Kidney (tissue), 14 donors: ENCODE data around the gene SCN3A. TPM values are rescaled to one million over a fixed set of nuclear protein-coding genes. Genes with fewer than 3 reads are reported as not detected.
A peak's percentile ranks its signal among the peaks of the same experiment; 100 is the strongest.

Experiments
- DNase-seq, 5 donors: peaks; one replicate each; pipeline ENCODE4 v3.0.0-alpha.2; 2013 to 2020
- FAIRE-seq: peaks from 2 replicates; lab custom pipeline; 2012; peaks lifted over from hg19 to GRCh38; lab: Jason Lieb, UNC
- H3K27ac ChIP-seq, 2 donors: one replicate each; pipeline ENCODE4 v1.7.0; 2013; ENCODE audit warnings: low read depth in 2 of 2, low read length in 2 of 2, inconsistent platforms in 1 of 2
- H3K27me3 ChIP-seq: one replicate; pipeline ENCODE4 v1.7.1; 2013; ENCODE audit warnings: low read length, inconsistent platforms; ENCODE audit not compliant: control insufficient read depth, insufficient read depth
- H3K36me3 ChIP-seq, 3 donors: one replicate each; pipeline versions ENCODE4 v1.7.0 to v1.7.1; 2013; ENCODE audit warnings: low read length in 3 of 3, control low read depth in 1 of 3, inconsistent platforms in 1 of 3; ENCODE audit not compliant: insufficient read depth in 3 of 3, control insufficient read depth in 2 of 3
- H3K4me1 ChIP-seq, 3 donors: one replicate each; pipeline versions ENCODE4 v1.7.0 to v1.7.1; 2013; ENCODE audit warnings: low read length in 3 of 3, inconsistent platforms in 1 of 3, low read depth in 1 of 3; ENCODE audit not compliant: control insufficient read depth in 2 of 3, insufficient read depth in 2 of 3
- H3K4me3 ChIP-seq, 3 donors: one replicate each; pipeline versions ENCODE4 v1.7.0 to v1.8.1; 2013; ENCODE audit warnings: low read length in 3 of 3, control low read depth in 1 of 3, inconsistent platforms in 1 of 3
- H3K9ac ChIP-seq, 3 donors: one replicate each; pipeline versions ENCODE4 v1.7.0 to v1.7.1; 2013; ENCODE audit warnings: low read length in 3 of 3, control low read depth in 1 of 3, inconsistent platforms in 1 of 3
- H3K9me3 ChIP-seq, 3 donors: one replicate each; pipeline versions ENCODE4 v1.7.0 to v1.7.1; 2013; ENCODE audit warnings: low read length in 3 of 3, control low read depth in 1 of 3, inconsistent platforms in 1 of 3; ENCODE audit not compliant: control insufficient read depth in 2 of 3, insufficient read depth in 1 of 3
- intact Hi-C: fragments of 100-400 bp; cut with DNase I; formaldehyde crosslinking; loops from one replicate; pipeline ENCODE4 v1.11.1; 2022
- polyA plus RNA-seq: library from polyadenylated mRNA; stranded (reverse); fragments of 350-450 nt; fragmentation: Illumina TruSeq; extraction: RNeasy Lipid Tissue Mini Kit (QIAGEN cat#74804); gene quantifications from one replicate; pipeline ENCODE4 v1.2.3, GENCODE V29; 2014; ENCODE audit warnings: low read depth, low replicate concordance; ENCODE audit not compliant: insufficient read depth
- total RNA-seq: library from RNA; stranded (reverse); fragmentation: NEBNext Ultra II Directional; extraction: Animal tissue kit (Norgen Biotek cat#: 25700); gene quantifications from one replicate; pipeline ENCODE4 v1.2.1, GENCODE V29; 2021
- TF ChIP-seq, protein P1 (sequence below): IDR thresholded peaks from 3 replicates; pipeline ENCODE4 v1.5.1; 2012; ENCODE audit warnings: mild to moderate bottlenecking, moderate library complexity, borderline replicate concordance; ENCODE audit not compliant: insufficient read depth; ENCODE audit errors: extremely low read depth
- donor health status: control.
- donor health status: control.
- donor health status: control.
- donor health status: control.
- donor health status: control.
- donor health status: DM: yes; HTN: yes; CAD: no.
- donor health status: Normal renal cell carcinoma (clear cell type).

The SCN3A gene
- total and polyA plus RNA-seq, 2 donors from 2014 or later, result 0.11 to 6.3 TPM

DNA sequence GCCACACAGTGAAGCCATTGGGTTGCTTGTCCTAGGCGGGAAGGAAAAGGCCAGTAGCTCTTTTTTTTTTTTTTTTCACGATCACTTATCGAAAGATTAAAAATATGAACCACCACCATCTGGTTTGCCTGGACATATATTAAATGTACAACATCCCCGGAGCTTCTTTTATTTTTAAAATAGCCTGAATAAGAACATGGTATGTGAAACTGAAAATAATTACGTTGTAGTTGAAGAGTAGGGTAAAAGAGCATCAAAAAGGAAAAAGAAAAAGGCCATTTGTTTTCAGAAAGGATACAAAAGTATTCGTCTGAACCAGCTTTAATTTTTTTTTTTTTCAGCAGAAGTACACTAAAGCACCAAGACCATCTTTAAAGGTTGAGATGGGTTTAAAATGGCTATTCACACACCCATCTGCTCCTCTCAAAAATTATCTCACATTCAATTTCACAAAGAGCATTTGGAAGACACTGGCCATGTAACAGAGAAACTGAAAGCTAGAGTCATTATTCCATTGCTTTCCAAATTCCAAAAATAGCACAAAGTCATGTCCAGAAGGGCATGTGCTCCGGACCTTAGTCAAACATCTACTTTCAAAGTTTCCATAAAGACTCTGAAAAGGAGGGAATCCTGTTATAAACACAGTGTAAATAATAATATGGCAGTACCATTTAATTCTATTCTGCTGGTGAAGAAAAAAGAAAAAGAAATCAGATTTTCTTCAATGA, 82.9 kb downstream of the SCN3A start:
- Histone ChIP-seq H3K4me1 (peaks cover 0 to 4% (median 3%) of the 10 kb centered on the region in 3 donors), H3K27me3 (no peaks in the 10 kb centered on the region), H3K4me3 (no peak overlapping the region), H3K27ac (no peak overlapping the region), H3K9me3 (no peaks in the 10 kb centered on the region), H3K9ac (no peak overlapping the region), H3K36me3 (no peaks in the 10 kb centered on the region)
- intact Hi-C loops, result no loop called here
- TF ChIP-seq, protein P1, sequence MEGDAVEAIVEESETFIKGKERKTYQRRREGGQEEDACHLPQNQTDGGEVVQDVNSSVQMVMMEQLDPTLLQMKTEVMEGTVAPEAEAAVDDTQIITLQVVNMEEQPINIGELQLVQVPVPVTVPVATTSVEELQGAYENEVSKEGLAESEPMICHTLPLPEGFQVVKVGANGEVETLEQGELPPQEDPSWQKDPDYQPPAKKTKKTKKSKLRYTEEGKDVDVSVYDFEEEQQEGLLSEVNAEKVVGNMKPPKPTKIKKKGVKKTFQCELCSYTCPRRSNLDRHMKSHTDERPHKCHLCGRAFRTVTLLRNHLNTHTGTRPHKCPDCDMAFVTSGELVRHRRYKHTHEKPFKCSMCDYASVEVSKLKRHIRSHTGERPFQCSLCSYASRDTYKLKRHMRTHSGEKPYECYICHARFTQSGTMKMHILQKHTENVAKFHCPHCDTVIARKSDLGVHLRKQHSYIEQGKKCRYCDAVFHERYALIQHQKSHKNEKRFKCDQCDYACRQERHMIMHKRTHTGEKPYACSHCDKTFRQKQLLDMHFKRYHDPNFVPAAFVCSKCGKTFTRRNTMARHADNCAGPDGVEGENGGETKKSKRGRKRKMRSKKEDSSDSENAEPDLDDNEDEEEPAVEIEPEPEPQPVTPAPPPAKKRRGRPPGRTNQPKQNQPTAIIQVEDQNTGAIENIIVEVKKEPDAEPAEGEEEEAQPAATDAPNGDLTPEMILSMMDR, result no peak
- no peak for DNase-seq
- FAIRE-seq, result peak; percentile 50

DNA sequence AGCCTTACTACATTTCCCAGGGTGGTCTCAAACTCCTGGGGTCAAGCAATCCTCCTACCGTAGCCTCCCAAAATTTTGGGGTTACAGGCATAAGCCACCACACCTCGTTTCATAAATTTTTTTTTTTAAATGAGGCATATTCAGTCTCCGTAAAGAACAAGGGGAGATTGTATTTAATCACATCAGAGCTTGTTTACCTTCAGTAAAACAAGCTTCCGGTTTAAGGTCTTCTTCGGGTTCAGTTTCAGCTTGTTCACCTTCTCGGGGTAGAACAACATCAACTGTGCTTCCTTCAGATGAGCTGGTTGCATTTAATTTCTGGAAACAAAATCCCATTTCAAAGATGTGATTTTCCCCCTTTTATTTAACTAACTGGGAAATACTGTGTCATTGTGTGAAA, 88.6 kb downstream of the SCN3A start:
- H3K4me3 ChIP-seq, result no peak overlapping the region
- H3K9me3 ChIP-seq, result no peaks in the 10 kb centered on the region
- H3K9ac ChIP-seq, result no peak overlapping the region
- no peak overlapping the region for H3K27ac ChIP-seq
- no peaks in the 10 kb centered on the region for H3K36me3 ChIP-seq
- intact Hi-C loops, result no loop called here
- FAIRE-seq (no peak), DNase-seq (peak in 2 of 5 donors; percentile 7 to 17)
- no peaks in the 10 kb centered on the region for H3K4me1 ChIP-seq
- H3K27me3 ChIP-seq, result no peaks in the 10 kb centered on the region
- TF ChIP-seq, protein P1, result no peak

DNA sequence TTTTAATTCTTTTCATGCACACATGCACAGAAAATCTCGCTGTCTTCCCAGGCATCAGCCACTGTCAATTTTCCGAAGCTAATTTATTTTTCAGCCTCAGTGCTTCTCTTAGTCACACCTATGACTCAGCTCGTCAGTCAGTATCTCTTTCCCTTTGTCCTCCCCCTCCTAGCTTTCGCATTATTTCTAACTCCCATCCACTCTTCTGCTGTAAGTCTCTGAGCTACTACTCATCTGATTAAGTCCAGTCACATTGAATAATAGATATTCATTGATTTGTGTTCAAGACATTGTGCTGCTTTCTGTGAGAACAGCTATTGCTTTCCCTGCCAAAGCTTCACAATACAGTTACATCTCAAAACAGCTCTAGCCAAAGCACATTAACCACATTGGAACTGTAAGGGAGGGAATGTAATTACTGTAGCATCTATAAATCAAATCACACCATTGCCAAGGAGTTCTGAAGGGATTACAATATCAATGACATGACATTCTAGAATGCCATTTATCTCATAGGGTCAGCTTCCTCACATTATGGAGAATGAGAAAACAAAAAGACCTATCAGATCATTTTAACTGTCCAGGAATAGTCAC, 89.4 kb downstream of the SCN3A start:
- no peaks in the 10 kb centered on the region for H3K4me1 ChIP-seq
- H3K27ac ChIP-seq, result no peak overlapping the region
- no peaks in the 10 kb centered on the region for H3K27me3 ChIP-seq
- H3K9ac ChIP-seq, result no peak overlapping the region
- TF ChIP-seq, protein P1, result no peak
- no peak overlapping the region for H3K4me3 ChIP-seq
- DNase-seq (peak in 2 of 5 donors; percentile 24 to 46), FAIRE-seq (no peak)
- H3K9me3 ChIP-seq, result no peaks in the 10 kb centered on the region
- H3K36me3 ChIP-seq, result no peaks in the 10 kb centered on the region
- intact Hi-C loops, result no loop called here
